BE2C (cell line): ENCODE measurements around the gene GPC5.

ENCODE experiments used
- DNase-seq: peaks from one replicate; pipeline ENCODE4 v3.0.0-alpha.2; 2020
- H3K27me3 ChIP-seq: fragments of 250-450 bp; sonication (Bioruptor Pico); 2 replicates; pipeline ENCODE4 v1.5.1; 2020; ENCODE audit warnings: mild to moderate bottlenecking
- H3K36me3 ChIP-seq: fragments of 250-450 bp; sonication (Bioruptor Pico); 2 replicates; pipeline ENCODE4 v1.5.1; 2020; ENCODE audit warnings: mild to moderate bottlenecking
- H3K4me1 ChIP-seq: fragments of 250-450 bp; sonication (Bioruptor Pico); 2 replicates; pipeline ENCODE4 v1.5.1; 2020
- H3K4me3 ChIP-seq: 2 replicates; pipeline ENCODE4 v1.5.1; 2011; ENCODE audit warnings: low read depth, low read length
- H3K9me3 ChIP-seq: fragments of 250-450 bp; sonication (Bioruptor Pico); 2 replicates; pipeline ENCODE4 v1.5.1; 2020
- CTCF ChIP-seq: IDR thresholded peaks from 2 replicates; pipeline ENCODE4 v1.5.1; 2012; ENCODE audit warnings: mild to moderate bottlenecking, low read depth, low read length

Gene GPC5

DNA sequence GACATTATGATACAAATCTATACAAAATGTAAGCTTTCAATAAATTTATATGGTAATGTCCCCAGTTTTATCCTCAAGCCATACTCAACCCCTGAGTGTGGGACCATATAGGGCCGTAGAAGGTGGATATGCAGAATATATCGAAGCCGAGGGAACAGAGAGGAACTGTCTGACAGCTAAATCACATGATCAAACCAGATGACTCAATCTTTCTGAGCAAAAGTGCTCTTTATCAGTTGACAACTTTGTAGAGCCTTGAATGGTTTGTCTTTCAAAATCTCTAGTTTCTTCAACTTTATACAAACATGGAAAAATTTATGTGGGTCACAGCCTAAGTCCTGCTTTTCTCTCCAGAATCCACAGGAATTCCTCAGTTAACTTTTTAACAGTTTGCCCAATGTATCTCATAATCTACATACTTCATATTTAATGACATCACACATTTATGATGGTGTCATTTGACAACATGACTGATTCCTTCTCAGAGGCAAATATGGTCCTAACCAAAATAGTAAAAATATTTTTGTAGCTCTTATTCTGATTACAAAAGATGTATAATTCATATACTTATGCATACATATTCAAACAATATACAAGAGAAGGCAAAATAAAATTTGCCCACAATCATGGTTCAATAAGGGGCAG lies 1155.2 kb downstream of the GPC5 start:
- DNase-seq, result no peak
- no peaks in the 10 kb centered on the region for H3K4me1 ChIP-seq
- TF ChIP-seq CTCF, result no peak

GRCh38 chr13:92560883-92561282 lies 1162.5 kb downstream of the GPC5 start:
- Histone ChIP-seq H3K4me3 (no peak overlapping the region), H3K36me3 (no peaks in the 10 kb centered on the region), H3K4me1 (no peaks in the 10 kb centered on the region), H3K9me3 (no peaks in the 10 kb centered on the region), H3K27me3 (peaks cover 3% of the 10 kb centered on the region; the same call in 1 of the 2 replicates)
- no peak for TF ChIP-seq CTCF
- DNase-seq, result no peak

More for the DNA sequence above, 1155.2 kb downstream of the GPC5 start:
- H3K27me3 ChIP-seq, result no peaks in the 10 kb centered on the region
- no peaks in the 10 kb centered on the region for H3K36me3 ChIP-seq
- no peak overlapping the region for H3K4me3 ChIP-seq
- no peaks in the 10 kb centered on the region for H3K9me3 ChIP-seq

- H3K4me1 ChIP-seq, result no peaks in the 10 kb centered on the region
- no peak for DNase-seq
- no peak for TF ChIP-seq CTCF
Observed at GRCh38 chr13:92564942-92565341, 1166.5 kb downstream of the GPC5 start.

GRCh38 chr13:92566767-92567166 lies 1168.3 kb downstream of the GPC5 start:
- no peak overlapping the region for H3K4me3 ChIP-seq
- no peak for DNase-seq
- no peaks in the 10 kb centered on the region for H3K27me3 ChIP-seq
- no peak for TF ChIP-seq CTCF
- H3K9me3 ChIP-seq, result no peaks in the 10 kb centered on the region
- H3K4me1 ChIP-seq, result no peaks in the 10 kb centered on the region
- no peaks in the 10 kb centered on the region for H3K36me3 ChIP-seq

More at GRCh38 chr13:92564942-92565341, 1166.5 kb downstream of the GPC5 start:
- Histone ChIP-seq H3K36me3 (no peaks in the 10 kb centered on the region), H3K4me3 (no peak overlapping the region), H3K27me3 (no peaks in the 10 kb centered on the region), H3K9me3 (no peaks in the 10 kb centered on the region)

DNA sequence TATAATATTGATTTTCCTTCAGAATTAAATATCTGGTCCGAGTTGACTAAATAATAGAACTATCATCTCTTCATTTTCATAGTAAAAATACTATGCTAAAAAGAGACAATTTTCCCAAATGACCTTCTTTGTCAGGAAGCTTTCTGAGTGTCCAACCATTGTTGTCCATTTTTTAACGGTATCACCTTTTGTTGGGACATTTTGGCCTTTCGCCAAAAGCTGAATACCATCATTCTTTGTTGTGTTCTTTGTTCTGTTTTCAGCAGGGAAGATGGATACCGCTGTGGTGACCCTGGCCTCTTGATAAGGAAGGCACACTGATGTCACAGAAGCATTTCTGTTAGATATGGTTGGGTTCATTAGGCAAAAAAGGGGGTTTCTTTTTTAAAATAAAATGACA lies 1173.8 kb downstream of the GPC5 start:
- no peak for TF ChIP-seq CTCF
- no peak overlapping the region for H3K4me3 ChIP-seq
- H3K27me3 ChIP-seq, result no peaks in the 10 kb centered on the region
- H3K36me3 ChIP-seq, result no peaks in the 10 kb centered on the region
- no peaks in the 10 kb centered on the region for H3K9me3 ChIP-seq
- DNase-seq, result no peak
- H3K4me1 ChIP-seq, result no peaks in the 10 kb centered on the region

DNA sequence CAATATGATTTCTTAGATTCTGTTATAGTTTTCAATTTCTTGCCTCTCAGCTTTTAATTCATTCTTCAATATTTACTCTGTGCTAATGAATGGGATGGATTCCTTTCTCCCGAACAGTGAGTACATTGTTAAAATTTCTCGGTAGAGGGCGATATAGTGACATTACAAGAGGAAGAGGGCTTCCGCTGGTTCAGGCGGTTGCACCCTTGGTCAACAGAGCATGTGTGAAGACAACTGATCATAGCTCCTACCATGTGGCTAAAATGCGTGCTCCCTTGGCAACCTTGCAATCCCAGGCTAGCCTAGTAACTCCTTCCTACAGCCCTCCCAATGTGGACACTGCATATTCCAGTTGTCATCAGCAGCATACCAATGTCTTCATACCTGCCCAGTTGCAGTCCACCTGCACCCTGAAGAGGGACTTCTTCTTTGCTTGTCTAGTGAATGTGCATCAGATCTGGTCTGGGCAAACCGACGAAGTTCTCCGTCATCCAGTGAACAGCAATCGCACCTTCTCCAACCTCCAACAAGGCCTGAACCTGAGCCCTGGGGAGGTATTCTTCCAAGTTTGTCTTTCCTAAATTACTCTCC lies 1175.1 kb downstream of the GPC5 start:
- Histone ChIP-seq H3K9me3 (no peaks in the 10 kb centered on the region), H3K36me3 (no peaks in the 10 kb centered on the region), H3K4me1 (no peaks in the 10 kb centered on the region), H3K27me3 (no peaks in the 10 kb centered on the region), H3K4me3 (no peak overlapping the region)
- peak; percentile 50 for DNase-seq
- TF ChIP-seq CTCF, result peak; percentile 65
